GF-D8 (cell line): ENCODE results near the gene EBP.

Source experiments
- DNase-seq: peaks from one replicate; lab custom pipeline; 2025; lab: John Stamatoyannopoulos, UW

Gene EBP

DNA sequence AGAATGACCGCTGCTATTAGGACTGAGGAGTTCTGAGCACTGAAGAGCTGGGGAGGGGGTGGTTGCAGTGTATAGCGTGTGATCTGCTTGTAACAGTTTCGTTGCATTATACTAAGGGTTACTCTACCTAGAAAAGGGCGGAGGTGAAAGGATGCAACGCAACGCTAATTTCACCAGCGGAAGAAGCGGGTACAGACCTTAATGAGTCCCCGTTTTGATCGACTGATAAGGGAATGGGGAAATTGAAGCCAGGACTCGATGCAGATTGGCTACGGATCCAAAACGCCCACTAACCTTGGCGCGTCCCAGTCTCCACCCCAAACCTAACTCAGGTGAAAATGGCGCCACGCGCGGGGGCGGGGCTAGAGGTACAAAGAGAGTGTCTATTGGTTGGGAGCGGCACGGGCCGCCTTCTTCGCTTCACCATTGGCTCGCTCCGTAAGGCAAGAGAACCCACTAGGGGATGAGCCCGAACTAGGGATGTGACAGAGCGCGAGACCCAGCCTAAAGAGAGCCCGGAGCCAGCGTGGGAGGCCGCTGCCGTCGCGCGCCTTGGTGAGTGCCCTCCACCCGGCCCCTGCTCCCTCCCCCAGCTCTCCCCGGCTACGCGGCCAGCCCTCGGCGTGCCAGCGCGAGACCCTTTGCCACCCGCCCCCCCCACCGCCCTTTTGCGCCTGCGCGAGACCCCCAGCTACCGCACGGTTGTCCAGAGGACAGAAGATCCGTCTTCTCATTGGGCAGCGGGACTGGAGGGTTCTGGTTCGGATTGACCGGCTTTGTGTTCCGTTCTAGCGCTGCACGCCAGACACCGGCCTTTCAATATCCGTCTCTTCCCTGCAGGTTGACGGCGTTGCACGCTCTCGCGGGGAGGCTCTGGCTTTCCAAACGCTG is at the start of gene EBP:
Gene EBP (plus strand): TSS at position 456 of the 891 bp plus-strand sequence. CDS start 1,964 bp downstream, outside the sequence.
- peak; percentile 85 for DNase-seq

DNA sequence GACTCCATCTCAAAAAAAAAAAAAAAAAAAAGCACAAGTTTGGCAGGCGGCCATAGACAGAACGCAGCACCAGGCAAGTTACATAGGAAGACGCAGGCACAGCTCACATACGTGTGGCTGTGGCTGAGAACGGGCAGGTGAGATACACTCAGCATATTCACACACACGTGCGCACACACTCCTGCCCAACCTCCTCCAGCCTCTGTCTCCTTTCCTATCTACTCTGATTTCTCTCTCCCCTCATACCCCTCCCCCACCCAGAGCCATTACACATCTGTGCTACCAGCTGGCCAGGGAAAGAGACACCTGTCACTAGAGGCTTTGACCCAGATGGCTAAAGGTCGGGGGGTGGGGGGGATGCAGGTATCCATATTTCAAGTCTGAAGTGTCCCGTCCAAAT is 49.4 kb upstream of the EBP start:
- no peak for DNase-seq

DNA sequence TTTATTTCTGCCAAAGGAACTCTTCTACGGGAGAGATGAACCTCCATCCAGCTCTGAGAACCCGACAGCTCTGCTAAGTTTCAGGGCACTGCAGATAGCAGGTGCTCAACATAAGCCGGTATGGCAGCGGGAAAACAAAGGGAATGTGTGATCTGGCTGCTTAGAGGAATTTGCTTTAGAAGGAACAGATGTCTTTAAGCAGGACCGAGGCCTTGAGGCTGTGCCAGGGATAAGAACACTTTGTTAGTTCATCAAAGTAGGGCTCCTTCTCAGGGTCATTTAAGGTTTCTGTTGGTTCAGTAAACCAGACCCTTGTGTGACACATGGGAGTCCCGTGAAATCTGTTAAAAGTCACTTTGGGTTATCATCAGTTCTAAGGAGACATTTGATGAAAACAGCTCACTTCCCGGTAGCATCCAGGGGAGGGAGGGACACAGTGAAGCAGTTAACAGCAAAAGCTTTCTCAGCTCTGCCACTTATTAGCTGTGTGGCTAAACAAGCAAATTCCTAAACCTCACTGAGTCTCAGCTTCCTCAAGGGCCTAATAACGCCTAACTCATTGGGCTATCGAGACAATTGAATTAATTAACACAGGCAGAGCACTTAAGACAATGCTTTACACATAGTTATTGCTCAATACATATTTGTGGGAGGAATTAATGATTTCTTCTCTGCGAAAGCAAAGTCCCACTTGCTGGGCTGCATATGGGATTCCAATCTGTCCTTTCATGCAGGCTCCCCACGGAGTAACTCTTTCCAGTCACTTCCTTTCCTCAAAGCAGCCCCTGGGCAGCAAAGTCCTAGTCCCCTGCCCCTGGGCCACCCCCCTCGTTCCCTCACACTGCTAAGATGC is 48.5 kb upstream of the EBP start:
- no peak for DNase-seq

DNA sequence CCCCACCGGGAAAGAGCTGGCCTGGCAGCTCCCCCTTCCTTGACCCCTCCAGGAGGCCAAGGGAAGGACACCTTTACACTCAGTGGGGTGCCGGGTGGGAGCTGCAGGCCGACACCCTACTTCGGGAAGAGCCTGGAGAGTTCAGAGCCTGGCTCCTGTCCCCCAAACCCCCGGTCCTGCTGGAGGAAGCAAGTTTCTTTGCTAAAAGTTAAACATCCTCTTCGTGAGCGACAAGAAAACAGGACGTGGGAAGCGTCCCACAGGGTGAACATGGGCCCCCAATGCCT is 48.0 kb upstream of the EBP start:
- DNase-seq: no peak

DNA sequence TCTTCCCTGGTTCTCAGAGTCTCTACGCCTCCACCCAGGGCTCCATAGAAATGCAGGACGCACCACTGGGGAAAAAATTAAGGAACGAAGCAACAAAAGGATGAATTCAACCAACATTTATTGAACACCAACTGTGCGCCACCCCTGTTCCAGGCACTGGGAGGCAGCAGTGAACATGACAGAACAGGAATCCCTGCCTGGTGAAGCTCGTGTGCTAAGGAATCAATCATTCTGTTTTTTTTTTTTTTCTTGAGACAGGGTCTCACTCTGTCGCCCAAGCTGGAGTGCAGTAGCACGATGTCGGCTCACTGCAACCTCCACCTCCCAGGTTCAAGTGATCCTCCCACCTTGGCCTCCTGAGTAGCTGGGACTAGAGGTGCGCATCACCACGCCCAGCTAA is 47.5 kb upstream of the EBP start:
- DNase-seq: no peak

DNA sequence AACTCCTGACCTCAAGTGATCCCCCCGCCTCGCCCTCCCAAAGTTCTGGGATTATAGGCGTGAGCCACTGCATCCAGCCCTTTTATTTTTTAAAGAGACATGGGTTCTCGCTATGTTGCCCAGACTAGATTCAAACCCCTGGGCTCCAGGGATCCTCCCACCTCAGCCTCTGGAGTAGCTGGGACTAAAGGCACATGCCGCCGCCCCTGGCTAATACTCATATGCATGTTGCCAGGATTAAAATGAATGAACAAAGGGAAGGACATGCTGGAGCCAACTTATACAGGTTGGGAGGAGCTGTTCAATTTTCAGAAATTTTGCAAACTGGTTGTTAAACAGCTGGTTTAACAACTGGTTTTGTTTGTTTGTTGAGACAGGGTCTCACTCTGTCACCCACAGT is 47.0 kb upstream of the EBP start:
- no peak for DNase-seq

DNA sequence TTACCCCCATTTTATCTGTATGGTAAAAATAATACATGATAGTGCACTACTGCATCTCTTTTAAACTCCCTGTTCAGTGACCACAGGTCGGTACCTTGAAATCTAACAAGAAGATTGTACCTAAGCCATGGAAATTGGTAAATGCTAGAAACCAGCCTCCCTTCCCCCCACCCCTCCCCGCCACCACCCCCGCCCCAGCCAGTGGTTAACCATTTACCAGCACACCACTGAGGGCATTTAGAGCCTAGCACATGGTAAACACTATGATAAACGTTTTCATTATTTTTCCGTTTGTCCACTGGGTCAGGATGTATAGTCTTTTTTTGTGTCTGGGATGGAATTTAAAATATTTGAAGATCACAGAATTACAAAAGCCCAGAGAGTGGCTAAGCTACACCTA is 46.3 kb upstream of the EBP start:
- DNase-seq: no peak

DNA sequence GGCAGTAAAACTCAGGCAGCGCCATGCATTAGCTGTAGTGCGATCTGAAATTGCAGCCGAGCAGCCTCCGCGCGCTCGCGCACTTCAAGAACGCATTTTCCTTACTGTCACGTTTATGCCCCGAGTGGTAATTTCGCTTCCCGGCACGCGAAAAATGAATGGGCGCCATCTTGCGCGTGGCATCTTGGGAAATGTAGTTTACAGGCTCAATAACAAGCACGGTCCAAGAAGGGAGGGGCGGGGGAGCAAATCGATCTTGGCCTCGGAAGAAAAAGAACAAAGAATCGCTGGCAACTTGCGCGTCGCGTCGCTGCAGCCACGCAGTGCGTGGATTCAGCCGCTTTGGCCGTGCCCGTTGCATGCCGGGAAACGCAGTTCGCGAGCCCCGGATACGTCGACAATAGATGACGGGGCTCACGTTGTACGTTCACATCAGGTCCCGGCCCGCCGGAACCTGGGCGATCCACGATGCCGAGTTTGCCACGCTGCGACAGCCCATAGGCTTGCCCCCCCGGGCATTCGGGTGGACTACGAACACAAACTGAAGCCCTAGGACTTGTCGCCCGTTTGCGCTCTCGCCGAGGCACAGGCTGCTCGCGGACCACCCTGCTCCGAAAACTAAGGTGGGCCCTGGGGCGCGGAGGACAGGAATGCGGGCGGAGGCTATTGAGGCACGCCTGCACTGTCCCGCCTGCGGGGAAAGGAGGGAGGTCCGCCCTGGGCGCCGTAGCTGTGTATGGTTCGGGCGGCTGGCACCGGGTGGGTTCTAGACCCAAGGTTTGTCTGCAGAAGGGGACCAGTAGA is 45.6 kb upstream of the EBP start, which contains the start of gene FTSJ1:
Gene FTSJ1 (plus strand): TSS at position 426 of the 804 bp plus-strand sequence. CDS start 1,849 bp downstream, outside the sequence.
- DNase-seq: peak; percentile 78

DNA sequence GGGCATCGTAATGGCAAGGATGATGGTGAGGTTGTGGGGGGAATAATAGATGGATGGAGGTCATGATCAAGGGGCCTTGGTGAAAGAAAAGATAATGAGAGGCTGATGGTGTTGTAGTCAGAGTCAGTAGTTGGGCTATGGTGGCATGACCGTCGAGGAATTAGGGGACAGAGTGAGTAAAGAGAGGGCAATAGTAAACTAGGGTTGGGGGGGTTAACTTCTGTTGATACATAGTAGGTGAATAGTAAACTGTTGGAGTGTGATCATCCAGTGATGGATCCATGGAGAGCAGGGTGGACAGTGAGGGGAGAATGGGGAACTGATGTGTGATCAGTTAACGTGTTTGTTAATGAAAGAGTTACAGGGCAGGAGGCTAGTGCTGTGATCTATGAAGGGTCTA is 44.7 kb upstream of the EBP start:
- DNase-seq: no peak

DNA sequence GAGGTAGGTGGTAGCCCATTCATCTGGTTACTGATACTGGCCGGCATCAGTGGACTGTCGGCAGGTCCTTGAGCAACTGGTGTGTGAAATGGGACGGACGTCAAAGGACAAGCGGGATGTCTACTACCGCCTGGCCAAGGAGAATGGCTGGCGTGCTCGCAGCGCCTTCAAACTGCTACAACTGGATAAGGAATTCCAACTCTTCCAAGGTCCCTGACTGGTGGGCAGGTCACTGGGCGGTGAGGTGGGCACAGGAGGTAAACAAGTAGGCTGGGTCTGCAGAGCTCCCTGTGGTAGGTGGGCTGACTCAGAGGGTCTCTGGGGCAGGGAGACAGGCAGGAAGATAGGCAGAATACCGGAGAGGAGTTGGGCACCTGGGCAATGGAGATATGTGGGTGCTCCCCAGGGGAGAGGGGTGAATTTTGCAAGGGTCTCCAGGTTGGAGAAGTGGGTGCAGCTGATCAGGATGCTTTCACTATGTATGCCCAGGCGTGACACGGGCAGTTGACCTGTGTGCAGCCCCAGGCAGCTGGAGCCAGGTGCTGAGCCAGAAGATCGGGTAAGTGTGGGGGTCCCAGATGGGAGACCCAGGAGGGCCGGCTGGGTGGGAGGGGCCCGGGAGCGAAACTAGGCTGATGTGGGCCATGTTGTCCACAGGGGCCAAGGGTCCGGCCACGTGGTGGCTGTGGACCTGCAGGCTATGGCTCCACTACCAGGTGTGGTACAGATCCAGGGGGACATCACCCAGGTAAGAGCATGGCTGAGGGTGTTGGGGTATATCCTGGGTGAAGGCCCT is 43.5 kb upstream of the EBP start:
- DNase-seq: no peak

DNA sequence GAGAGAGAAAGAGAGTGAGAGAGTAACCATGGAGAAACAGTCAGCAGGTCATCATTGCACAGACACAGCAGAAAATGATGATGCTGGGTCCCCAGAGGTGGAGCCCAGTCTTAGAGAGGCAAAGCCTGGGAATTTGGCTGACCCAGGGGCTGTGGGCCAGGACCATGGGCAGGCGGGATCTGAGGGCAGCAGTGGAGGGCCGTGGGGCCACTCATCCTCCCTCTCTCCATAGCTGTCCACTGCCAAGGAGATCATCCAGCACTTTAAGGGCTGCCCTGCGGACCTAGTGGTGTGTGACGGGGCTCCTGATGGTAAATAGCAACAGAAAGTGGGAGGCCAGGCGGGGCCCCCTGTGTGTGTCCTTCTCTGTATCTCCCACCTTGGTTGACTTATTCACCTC is 42.8 kb upstream of the EBP start:
- DNase-seq: no peak

DNA sequence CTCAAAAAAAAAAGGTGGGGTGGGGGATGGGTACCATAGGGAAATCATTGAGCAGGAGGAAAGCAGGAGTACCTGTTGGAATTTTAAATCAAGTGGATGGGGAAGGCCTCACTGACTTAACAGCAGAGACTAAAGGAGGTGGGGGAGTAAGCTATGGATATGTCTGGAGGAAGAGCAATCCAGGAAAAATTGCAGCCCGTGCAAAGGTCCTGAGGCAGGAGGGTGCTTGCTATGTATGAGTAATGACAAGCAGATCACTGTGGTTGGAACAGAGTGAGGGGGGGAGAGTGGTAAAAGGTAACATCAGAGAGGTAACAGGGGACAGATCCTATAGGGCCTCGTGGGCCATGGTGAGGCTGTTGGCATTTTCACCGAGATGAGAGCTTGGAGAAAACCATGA is 41.5 kb upstream of the EBP start:
- DNase-seq: no peak

DNA sequence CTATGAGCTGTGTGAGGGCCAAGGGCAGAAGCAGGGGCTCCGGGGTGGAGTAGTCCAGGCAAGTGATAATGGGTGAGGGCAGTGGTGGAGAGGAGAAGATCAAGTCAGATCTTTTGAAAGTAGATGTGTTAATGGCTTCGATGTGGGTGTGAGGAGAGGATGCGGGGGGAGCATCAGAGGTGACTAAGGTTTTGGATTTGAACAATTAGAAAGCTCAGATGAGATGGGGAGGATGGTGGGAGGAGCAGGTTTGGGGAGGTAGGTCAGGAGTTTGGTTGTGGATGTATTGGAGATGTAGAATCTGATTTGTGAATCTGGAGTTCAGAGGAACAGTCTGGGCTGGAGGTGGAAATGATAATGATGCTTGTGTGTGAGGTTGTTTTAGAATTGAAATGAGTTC is 41.0 kb upstream of the EBP start:
- no peak for DNase-seq

DNA sequence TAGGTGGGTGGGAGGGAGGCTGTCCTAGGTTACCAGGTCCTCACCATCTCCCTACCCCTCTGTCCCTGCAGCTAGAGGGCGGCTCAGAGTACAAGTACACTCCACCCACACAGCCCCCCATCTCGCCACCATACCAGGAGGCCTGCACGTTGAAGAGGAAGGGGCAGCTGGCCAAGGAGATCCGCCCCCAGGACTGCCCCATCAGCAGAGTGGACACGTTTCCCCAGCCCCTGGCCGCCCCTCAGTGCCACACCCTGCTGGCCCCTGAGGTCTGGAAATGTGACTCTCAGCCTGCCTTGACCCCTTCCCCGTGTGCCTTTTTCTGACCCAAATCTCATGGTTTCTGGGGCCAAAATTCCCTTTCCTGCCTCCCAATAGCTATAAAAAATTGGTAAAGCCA is 39.1 kb upstream of the EBP start:
- no peak for DNase-seq

DNA sequence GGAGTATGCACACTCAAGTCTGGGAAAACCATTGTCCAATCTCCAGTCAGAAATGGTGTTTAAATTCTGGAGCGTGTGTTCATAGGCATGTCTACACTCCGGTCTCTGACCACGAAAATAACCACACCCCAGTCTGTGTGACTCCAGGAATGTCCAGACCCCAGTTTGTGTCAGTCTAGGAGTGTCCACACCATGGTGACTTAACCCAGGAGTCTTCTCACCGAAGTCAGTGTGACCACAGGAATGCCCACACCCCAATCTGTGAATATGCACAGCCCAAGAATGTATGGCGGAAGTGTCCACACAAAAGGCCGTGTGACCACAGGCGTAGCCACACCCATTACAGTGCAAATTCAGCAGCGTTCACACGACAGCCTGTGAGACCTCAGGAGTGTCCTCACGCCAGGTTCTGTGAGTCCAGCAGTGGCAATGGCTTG is 34.2 kb upstream of the EBP start:
- no peak for DNase-seq

DNA sequence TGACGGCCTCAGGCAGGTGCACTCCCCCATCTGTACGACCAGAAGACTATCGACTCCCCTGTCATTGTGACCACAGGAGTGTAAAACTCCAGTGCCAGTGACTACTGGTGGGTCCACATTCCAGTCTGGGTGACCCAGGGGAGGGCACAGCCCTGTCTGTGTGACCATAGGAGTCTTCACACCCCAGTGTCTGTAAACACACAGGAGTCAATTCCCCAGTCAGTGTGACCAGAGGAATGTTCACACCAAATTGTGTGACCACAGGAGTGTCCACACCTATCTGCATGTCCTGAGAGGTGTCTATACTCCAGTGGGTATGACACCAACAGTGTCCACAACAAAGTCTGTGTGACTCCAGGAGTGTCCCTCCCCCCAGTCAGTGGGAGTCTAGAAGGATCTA is 33.6 kb upstream of the EBP start:
- DNase-seq: no peak

DNA sequence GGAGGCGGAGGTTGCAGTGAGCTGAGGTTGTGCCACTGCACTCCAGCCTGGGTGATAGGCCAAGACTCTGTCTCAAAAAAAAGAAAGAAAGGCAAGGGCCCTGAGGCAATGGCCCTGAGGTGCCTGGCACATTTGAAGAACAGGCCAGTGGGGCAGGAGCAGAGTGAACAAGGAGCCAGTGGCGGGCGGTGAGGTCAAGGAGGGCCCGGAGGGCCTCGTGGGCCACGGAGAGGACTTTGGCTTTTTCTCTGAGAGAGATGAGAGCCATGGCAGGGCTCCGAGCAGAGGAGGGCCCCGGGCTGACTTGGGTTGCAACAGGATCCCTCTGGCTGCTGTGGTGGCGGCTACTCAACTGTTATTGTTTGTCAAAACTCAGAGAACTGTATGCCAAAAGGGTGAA is 32.3 kb upstream of the EBP start:
- DNase-seq: no peak

DNA sequence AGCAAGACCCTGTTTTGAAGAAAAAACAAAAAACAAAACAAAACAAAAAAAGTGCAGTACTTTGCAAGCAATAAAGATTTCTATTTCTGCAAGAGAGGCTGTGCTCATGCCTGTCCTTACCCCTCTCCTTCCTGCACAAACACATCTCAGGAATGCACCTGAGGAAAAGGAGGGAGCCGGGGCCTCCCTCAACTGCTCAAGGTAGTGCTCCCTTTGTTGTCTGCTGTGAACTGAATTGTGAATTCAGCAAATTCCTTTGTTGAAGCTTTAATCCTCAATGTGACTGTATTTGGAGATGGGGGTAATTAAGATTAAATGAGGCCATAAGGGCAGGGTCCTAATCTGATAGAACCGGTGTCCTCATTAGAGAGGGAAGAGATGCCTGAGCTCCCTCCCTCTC is 31.7 kb upstream of the EBP start:
- no peak for DNase-seq

DNA sequence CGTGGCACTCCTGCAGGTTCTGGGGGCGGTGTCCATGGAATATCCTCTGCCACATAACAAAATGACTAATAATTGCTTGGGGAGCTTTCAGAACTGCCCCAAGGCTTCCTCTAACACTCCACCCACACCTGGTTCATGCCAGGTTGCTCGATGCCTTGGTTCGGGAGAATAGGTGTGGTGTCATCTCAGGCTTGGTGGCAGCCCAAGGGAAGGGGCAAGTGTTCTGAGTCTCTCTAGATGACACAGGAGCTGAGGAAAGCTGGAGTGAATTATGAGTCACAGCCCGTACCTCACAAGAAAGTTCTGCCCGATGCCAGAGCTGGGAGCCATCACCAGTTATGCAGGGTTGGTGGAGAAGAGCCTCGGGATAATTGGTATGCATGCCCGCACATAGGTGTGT is 30.9 kb upstream of the EBP start:
- DNase-seq: no peak

DNA sequence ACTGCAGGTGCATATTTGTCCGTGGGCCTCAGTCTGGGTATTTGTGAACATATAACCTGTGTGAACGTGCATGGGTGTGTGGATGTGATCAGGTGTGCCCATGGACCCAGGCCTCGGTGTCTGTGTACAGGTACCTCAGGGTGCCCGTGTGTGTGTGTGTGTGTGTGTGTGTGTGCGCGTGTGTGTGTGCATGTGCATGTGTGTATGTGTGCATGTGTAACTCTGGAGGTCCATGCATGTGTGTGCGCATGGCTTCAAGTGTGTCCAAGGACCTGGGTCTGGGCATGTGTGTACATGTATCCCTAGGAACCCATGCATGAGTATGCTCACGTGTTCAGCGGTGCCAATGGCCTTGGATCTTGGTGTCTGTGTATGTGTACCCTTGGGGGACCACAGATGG is 29.8 kb upstream of the EBP start:
- DNase-seq: no peak

DNA sequence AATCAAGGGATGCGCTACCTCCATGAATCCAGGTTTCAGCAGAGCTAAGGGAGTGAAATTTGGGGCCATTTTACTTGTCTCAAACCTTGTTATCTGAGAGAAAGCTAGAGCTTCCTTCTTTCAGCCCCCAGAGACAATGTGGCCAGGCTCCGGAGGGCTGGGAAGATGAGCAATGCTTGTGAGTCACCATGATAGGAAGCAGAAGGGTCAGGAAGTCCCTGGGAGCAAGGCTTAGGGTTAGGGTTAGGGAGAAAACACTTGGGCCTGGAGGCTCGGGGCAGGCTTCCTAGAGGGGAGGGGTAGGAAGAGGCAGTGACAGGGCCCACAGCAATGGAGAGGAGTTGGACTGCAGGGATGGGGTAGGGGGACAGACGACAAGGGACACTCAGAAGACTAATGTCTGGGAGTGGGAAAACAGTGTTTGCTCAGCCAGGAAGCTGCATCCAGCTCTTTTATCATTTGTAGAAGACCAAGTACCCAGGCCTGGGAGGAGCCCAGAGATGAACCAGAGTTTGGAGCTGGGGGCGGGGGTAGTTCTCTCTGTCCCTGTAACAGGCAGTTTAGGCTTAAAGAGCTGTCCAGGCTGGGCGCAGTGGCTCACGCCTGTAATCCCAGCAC is 29.2 kb upstream of the EBP start:
- DNase-seq: no peak
